ENCODE data around the gene TSC22D3.

GRCh38 chrX:107742700-107743191 is 32.8 kb downstream of the TSC22D3 start:
- TF ChIP-seq CTCF (IDR thresholded peaks at IDR 0.05) = no peak
- TF ChIP-seq POLR2A (IDR thresholded peaks at IDR 0.05) = no peak
- no peak for TF ChIP-seq EP300 (IDR thresholded peaks at IDR 0.05)

All from tibial nerve (tissue), 4 donors.